Stimulated activated CD4-positive, alpha-beta T cell treated with anti-CD3 and anti-CD28 coated beads, TNF-alpha, amount 100 ng/mL, for 24 hours (primary cell): ENCODE data around the gene NAP1L1.

Source experiments
- DNase-seq, 3 experiments: peaks; one replicate each; pipeline ENCODE4 v3.0.0-alpha.2; 2020; ENCODE audit warnings: low read depth in 3 of 3

NAP1L1 gene

DNA sequence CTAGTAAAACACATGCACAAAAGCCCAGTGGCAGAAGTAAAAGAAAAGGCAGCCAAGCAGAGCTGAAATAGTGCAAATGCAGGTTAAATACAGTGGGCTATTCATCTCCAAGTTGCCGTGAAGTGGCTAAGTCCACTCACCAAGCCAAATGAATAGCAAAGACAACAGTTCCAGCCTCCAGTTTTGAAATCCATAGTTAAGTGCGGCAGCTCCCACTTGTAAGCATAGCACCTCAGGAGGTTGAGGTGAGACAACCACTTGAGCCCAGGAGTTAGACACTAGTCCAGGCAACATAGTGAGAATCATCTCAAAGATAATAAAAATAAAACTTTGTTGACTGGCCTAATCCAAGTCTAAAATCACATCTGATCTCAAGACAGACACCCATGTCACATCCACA is 43.1 kb downstream of the NAP1L1 start:
- DNase-seq = no peak

DNA sequence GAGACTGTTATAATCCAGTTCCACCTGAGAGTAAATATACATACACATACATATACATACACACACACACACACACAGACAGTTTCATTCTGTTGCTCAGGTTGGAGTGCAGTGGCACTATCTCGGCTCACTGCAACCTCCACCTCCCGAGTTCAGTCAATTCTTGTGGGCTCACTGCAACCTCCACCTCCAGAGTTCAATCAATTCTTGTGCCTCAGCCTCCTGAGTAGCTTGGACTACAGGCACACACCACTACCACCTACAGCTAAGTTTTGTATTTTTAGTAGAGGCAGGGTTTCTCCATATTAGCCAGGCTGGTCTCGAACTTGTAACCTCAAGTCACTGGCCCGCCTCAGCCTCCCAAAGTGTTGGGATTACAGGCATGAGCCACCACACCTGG is 44.0 kb downstream of the NAP1L1 start:
- DNase-seq = no peak

DNA sequence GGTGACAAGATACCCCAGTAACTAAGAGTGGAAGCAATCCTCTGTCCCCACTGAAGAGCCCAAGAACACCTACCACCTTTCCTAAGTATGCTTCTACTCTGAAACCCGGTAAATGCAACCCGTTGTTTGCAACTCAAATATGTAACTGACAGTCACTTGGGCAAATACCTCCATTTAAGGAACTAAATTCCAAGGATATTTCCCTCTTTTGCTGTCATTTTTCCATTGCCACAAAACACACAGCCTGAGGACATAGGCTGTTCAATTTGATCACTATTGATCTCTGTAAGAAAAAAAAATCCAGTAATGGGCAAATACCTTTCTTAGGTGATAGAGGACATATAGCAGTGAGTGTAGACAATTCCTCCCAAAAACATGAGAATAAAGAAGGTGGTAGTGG is 46.3 kb downstream of the NAP1L1 start:
- no peak for DNase-seq

DNA sequence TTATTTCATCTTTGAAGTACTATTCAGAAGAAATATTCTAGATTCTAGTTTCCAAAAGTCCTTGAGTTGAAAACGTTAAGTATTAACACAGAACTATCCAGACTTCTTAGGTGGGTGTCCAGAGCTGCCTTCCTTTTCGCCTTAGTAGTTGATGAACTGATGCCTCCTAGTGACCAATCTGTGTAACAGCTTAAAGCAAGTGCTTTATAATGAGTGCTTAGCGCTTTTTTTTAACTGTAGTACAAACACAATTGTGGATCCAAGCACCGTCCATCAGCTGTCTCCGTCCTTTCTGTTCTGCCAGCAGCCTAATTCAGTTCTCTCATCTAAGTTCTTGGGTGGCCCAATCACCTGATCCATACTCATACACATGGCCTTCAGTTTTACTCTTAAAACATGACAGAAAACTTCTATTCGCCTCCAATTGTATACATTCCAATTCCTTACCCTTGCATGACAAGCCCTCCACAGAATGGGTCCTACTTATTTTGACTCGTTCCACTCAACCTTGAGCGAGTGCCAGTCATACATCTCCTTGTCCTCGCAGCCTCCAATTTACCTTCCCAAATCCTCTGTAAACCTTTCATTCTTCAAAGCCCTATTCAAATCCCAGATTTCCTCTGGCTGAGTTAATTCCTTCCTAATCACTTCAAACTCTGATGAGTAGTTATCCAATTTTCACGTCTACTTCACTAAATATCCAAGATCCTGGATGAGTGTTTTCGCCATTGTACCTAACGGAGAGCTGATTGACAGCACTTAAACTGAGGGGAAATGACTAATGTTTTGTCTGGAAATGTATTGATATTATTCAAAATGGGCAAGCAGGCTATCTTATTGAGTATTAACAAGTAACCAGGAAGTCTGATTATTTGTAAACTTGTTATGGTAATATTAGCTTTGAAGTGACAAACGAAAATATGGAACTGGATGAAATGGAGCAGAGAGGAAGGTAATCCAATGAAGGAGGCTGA is 47.1 kb downstream of the NAP1L1 start:
- DNase-seq = no peak

DNA sequence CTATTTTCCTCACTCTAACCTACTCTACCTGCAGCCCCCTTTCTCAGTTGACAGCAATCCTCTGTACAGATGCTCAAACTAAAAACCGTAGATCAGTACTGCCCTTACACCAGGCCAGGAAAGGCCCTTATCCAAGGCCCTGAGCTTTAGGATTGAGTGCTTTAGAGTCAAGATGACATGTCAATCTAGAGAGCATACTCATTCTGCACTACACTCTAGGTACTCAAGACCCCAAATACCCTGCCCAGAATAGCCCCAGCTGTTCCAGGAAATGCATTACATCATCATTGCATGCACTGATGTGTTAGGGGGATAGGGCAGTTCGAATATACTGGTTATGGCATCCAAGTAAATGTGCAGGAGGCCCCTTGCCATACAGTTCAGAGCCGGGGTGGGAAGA is 49.4 kb downstream of the NAP1L1 start:
- DNase-seq = no peak

DNA sequence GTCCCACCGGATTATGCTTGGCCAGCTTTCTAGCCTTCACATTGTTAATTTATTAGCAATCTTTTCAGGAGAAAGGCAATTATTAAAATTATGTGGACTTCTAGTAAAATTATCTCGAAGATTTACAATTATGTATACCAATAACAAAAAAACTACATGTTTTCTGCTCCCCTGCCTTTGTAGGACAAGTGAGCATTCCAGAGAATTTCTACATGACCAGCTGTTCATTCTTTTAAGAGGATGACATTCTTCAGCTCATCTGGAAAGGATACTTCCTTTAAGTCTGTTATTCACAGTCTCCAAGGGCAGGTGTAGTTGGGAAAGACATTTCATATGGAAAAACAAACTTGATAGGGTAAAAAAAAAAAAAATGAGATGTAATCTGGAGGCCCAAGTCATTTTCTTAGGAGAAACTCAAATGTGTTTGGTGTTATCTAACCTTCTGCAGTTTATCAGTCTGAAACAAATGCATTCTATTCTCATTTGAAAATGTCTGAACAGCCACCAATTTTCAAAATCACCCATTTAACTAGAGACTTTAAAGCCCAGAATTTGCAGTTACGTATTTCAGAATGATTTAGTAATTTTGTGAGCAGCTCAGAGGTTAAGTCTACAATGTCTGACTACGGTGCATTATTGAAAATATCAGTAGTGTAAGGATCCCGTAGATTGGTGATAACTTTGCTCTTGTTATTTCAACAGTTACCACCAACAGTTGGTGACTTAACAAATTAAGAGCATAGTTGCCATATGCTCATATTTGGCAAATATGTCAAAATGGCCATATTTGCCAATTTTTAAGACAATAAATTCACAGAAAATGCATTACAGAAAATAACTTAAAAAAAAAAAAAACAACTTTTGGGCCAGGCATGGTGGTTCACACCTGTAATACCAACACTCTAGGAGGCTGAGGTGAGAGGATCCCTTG is 51.1 kb downstream of the NAP1L1 start:
- no peak for DNase-seq

DNA sequence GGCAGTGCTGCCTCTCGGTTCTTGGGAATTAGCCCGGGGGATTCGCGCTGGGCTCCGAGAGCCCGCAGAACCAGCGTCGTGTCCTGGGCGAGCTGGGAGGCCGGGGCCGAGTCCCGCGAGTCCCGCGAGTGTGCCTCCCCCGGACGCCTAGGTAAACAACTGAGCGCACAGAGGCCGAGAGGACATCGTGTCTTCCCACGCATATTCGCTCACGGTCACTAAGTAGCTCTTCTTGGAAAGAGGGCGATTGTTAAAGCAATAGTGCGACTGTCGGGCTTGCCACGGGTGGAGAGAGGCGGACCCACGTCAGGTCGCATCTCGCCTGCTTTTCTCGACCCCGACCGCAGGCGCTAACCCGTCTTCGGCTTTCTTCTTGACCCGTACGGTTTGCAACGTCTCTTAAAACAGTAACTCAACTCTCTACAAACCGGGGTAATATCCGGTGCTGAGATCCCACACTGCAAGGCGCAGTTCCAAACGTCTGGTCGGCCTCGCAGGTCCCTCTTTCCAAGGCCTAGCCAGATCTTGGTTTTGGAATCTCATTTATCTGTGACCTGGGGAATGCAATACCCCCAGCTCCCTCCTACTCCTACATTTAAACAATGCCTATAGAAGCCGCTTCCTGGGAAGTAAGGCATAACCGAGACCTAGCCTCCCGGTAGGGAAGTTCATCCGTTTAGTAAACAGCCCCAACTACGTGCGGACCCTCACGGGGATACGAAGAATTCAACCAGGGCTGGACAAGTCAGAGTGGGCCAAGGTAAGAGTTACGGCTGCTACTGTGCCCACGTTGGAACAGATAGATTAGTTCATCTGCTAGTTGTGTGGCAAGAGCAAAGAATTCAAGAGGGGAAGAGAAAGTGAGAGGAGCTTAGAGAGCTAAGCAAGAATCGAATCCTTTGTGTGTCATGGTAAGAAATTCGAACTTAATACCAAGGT is 52.2 kb downstream of the NAP1L1 start:
- peak in 2 of 3 experiments; percentile 22 for DNase-seq

DNA sequence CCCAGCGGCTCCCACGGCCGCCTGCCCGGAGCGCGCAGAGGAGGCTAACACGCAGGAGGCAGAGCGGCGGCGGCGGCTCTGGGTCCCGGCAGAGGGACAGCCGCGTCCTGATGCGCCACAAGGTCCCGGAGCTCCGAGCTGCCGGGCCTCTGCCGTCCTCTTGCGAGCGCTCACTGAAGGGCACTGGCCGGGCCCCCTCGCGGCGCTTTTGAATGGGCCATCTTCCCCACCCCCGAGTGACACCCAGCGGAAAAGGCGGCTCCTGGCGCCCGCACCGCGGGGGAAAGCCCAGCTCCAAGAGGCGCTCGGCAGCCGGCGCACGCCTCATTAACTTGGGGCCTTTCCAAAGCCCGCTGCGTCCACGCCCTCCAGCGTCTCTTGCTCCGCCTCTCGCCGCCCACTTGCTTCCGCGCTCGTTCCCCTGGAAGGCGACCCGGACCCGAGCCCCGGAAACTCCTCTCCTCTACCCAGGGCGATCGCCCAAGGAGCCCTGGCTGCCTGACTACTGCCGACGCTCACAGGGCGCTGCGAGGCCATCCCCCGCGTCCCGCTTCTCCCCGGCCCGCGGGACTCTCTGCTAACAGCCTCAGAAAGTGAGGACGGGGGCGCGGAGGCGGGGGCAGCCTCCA is 53.0 kb downstream of the NAP1L1 start, which contains the start of gene PHLDA1:
TSS of gene PHLDA1 (minus strand) at position 363 of the 629 bp plus-strand sequence.
- DNase-seq = peak; percentile 89 to 97 (median 90)

DNA sequence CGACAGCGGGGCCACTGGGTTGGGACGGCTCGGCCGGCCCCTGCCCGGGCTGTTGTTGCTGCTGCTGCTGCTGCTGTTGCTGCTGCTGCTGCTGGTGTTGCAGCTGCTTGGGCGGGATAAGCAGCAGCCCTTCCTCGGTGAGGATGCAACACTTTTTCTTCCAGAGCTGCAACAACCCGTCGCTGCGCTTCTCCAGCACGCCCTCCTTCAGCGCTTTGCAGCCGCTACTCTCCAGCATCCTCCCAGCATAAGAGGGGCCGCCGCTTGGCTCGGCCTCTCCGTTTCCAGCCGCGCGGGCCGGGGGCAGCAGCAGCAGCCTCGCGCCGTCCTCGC is 53.4 kb downstream of the NAP1L1 start:
- peak in 1 of 3 experiments; percentile 13 for DNase-seq

DNA sequence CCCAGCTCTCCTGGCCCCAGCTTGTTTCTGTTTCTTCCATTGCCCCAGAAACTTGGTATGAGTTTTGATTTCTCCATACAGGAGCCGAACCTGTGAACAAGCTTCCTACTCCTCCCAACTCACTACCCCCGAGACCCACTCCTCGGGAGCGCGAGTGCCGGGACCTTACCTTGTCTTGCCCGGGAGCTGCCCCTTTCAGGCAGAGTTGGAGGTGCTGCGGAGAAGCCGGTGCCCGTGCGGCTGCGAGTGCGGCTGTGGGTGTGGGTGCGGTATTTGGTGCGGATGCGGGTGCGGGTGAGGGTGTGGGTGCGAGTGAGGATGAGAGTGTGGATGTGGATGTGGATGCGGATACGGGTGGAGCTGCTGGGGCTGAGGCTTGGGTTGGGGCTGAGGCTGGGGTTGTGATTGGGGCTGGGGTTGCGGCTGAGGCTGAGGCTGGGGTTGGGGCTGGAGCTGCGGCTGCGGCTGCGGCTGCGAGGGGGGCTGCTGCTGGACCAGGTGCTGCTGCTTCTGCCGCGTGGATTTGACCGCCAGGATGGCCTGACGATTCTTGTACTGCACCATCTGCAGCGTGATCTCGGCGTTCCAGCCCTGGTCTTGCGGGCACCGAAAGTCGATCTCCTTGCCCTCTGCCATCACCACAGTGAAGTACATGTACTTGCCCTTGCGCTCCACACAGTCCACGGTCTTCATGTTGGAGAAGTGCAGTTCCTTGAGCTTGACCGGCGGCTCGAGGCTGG is 54.0 kb downstream of the NAP1L1 start:
- DNase-seq = peak; percentile 14 to 57 (median 21)

DNA sequence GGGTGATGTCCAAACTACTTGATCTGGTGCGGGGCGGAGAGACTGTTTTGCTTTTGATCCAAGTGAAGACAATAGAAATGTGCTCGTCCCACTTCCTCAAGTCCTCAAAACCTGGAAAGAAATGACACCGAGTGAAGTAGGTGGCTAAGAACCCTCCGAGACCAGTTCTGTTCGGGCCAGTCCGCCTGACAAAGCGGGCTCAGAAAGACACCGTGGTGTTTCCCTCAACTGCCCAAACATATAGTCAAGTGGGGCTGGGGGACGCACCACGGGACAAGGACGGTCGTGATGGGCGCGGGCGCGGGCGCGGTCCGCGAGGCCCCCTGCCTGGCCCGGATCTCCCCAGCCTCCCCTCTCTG is 54.5 kb downstream of the NAP1L1 start:
- DNase-seq = peak in 1 of 3 experiments; percentile 26

DNA sequence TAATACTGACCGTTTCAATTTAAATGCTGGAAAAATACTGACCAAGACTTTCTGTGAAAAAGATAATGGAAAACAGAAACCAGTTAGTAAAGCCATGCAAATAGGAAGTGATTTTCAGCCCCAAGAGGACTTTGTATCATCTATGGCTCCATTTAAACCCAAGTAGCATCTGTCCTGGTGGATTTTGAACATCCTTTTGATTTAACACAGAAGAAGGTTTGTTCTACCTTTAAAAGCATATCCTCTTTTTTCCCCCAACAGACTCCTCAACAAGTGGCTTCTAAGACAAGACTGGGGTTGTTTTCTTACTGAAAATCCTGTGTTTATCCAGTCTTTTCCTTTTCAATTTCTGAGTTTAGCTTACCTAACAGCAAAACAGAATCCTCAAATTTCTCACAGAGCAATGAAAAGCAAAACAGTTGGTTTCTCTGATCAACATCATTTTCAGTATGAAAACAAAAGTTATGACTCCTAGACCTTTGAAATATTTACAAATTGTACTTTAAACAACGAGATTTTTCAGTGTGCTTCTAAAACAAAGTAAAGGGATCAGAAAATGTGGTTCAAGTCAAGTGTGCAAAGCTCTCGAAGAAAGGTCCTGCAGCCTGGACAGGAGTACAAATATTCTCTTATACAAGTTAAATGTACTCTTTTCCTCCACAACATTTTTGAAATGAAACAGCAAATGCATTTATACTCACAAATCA is 55.8 kb downstream of the NAP1L1 start:
- DNase-seq = no peak

DNA sequence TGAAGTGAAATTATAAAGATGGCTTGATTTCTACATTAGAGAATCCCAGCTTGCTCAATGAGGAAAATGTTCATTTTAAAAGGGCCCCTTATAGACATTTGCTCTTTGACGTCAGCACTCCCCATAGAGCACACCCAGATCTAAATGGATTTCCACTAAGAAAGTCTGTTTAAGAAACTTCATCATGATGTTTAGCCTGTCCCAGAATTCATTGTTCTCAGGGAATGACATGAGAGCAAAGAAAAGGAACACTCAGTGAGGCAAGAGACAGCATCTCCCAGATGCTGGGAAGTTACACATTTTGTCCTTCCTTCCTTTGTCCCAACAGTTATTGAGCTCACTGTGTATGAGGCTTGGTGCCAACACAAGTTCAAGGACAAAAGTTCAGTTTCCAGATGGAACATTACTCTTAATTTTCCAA is 57.8 kb downstream of the NAP1L1 start:
- no peak for DNase-seq

DNA sequence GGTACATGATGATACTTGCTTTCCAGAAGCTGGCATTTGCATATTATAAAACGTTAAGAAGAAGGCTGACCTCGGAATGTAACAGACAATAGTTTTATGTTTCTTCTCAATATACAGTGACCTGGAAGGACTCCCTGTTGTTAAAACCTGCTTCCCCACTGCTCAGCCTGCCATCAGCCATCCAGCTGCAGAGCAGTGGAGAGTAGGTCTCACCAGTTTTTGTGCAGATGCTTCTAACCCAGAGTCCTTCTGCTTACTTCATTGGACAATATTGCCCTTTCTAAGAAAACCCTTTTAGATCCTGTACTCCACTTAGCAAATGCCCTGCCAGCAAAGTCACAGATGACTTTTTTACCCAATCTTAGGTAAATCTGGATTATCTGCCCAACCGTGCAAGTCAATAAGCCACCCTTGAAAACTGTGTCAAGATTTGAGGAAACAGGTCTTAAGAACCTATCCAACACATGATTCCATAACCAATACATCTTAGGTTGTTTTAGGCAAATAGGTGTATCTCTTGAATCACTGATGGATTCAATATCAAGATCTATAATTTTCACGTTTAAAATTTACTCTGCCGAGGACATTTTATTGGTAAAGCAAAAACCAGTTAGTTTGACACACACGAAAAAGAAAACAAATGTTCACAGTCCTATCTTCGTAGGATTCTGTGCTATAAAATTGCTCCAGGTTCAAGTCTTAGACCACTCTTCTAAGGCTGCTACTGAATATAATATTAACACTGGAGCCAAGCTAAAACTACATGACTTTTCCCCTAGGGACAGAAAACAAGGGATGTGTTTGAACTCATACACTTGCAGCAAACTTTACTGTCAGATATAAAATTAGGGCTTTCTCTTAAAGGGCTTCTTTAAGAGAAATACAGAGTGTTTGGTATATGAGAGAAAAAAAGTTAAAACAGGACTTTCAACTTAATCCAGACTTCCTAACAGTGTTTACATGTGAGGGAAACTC is 58.6 kb downstream of the NAP1L1 start:
- DNase-seq = no peak

DNA sequence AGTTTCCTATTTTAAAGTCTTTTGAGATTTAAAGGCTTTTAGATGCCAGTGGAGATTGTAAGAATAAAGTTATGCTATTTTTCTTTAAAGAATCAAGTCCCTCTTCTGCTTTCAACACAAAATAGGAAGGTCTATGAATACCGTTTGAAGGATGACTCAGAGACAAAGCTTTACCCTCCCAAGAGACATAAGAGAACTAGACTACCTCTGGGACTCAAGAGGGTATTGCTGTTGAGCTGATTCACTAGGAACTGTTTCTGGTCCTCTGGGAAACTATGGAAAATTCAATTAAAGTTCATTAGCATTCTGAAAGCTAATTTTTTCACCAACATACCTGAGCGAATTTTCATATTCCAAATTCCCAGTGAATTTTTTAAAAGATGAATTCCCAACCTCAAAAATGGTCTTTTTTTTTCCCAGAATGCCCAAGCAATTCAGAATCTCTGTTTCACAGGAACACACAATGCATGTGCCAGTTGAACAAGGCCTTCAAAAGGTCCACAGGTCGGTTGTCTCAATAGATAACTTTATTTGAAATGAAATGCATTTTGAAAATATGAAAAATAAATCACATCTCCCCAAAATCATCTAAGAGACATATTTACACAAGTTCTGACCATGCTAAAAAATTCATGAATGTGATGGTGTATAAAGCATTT is 59.4 kb downstream of the NAP1L1 start:
- no peak for DNase-seq

DNA sequence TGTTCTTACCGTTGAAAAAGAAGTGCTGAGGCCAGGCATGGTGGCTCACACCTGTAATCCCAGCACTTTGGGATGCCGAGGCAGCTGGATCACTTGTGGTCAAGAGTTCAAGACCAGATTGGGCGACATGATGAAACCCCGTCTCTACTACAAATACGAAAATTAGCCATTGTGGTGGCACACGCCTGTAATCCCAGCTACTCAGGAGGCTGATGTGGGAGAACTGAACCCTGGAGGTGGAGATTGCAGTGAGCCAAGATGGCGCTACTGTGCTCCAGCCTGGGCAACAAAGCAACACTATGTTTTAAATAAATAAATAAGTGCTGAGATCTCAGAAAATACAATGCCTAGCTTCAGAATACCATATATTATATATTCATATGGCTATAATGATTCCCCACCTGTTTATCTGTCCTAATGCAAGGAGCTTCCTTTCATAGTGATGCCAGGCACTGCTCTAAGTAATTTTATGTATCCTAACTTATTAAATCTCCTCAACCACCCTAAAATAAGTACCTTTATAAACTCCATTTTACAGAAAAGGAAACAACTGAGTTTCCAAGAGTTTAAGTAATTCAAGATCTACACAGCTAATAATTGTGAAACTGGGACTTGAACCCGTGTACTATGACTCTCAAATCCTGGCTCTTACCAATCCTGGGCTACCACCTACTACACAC is 60.2 kb downstream of the NAP1L1 start:
- no peak for DNase-seq

DNA sequence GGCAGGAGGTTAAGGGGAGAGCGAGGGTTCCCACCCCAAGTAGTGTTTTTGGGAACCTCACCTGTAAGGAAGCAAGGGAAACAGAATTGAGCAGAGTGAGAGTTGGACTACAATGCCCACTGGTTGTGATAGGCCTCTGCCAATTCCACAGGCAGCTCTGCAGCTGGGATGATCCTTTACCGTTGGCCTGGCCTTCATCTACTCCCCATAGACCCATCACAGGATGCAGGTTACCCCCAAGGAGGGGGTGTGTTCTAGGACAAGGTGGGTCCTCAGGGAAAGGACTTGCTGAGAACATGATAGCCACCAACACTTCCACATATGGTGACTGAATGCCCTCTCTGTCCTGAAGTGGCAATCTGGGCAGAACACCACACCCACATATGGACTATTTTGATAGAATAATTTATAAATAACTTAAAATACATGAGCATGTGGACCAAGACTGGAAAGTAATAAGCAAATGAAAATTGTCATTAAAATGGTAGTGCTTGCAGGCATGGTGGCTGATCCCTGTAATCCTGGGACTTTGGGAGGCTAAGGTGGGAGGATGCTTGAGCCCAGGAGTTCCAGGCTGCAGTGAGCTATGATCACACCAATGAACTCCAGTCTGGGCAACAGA is 61.3 kb downstream of the NAP1L1 start:
- DNase-seq = no peak
